PC-3 (cell line): Measurements from ENCODE around the gene WDR82. TPM values are rescaled to one million over a fixed set of nuclear protein-coding genes. Genes with fewer than 3 reads are reported as not detected.

Source experiments
- ATAC-seq: fragments of 200-7000 bp; cut with Tn5 transposase; 2 replicates; pipeline ENCODE4 v1.9.1; 2020; ENCODE audit warnings: mild to moderate bottlenecking, moderate library complexity
- BruUV-seq: library from RNA; stranded (reverse); fragments of 400-500 nt; replicated peaks from 2 replicates; lab custom pipeline; 2021; lab: Mats Ljungman, UMichigan
- CTCF ChIA-PET: fragments of 300-600 bp; sonication (Branson Sonifier 250); formaldehyde crosslinking; loops from one replicate; lab custom pipeline; 2022; ENCODE audit warnings: antibody characterized with exemption; lab: Charles Lee
- POLR2A ChIA-PET: fragments of 300-600 bp; sonication (Branson Sonifier 250); formaldehyde crosslinking; loops from one replicate; lab custom pipeline; 2022; ENCODE audit warnings: antibody characterized with exemption; ENCODE audit not compliant: unreplicated experiment; lab: Charles Lee
- DNase-seq: peaks from one replicate; pipeline ENCODE4 v3.0.0-alpha.2; 2015
- H2AFZ ChIP-seq: fragments of 300-600 bp; sonication (generic); 2 replicates; pipeline ENCODE4 v1.6.0; 2016; ENCODE audit warnings: antibody characterized with exemption, low read length
- H3F3A ChIP-seq: fragments of 300-600 bp; sonication (generic); one replicate; pipeline ENCODE4 v1.6.0; 2017; ENCODE audit warnings: antibody characterized with exemption, low read length, control low read depth, mild to moderate bottlenecking; ENCODE audit not compliant: unreplicated experiment
- H3K27ac ChIP-seq: fragments of 300-600 bp; sonication (generic); 2 replicates; pipeline ENCODE4 v1.5.1; 2016; ENCODE audit warnings: mild to moderate bottlenecking, low read length
- H3K27me3 ChIP-seq: fragments of 300-600 bp; sonication (generic); 2 replicates; pipeline ENCODE4 v1.6.1; 2016; ENCODE audit warnings: low read length, mixed read lengths
- H3K36me3 ChIP-seq: fragments of 300-600 bp; sonication (generic); 2 replicates; pipeline ENCODE4 v1.6.1; 2016; ENCODE audit warnings: low read depth, mixed run types, low read length, mixed read lengths
- H3K4me1 ChIP-seq: fragments of 300-600 bp; sonication (generic); 2 replicates; pipeline ENCODE4 v1.5.1; 2016; ENCODE audit warnings: low read length; ENCODE audit not compliant: insufficient read depth
- H3K4me2 ChIP-seq: fragments of 300-600 bp; sonication (generic); 2 replicates; pipeline ENCODE4 v1.6.0; 2016; ENCODE audit warnings: low read length
- H3K4me3 ChIP-seq: fragments of 300-600 bp; sonication (generic); 2 replicates; pipeline ENCODE4 v1.5.1; 2016; ENCODE audit warnings: mild to moderate bottlenecking, low read length, mixed read lengths
- H3K79me2 ChIP-seq: fragments of 300-600 bp; sonication (generic); 2 replicates; pipeline ENCODE4 v1.6.1; 2017; ENCODE audit warnings: low read length, mixed read lengths
- H3K9ac ChIP-seq: fragments of 300-600 bp; sonication (generic); 2 replicates; pipeline ENCODE4 v1.6.0; 2016; ENCODE audit warnings: mild to moderate bottlenecking, low read length
- H3K9me2 ChIP-seq: fragments of 300-600 bp; sonication (generic); replicated peaks from 2 replicates; pipeline ENCODE4 v1.6.1; 2016; ENCODE audit warnings: mixed run types, low read length, mixed read lengths
- H3K9me3 ChIP-seq: fragments of 300-600 bp; sonication (generic); 2 replicates; pipeline ENCODE4 v1.6.1; 2016; ENCODE audit warnings: low read length, mixed read lengths
- H4K20me1 ChIP-seq: fragments of 300-600 bp; sonication (generic); 2 replicates; pipeline ENCODE4 v1.6.1; 2016; ENCODE audit warnings: low read length, mixed read lengths
- EZH2 ChIP-seq: fragments of 300-600 bp; sonication (generic); IDR thresholded peaks from one replicate; pipeline ENCODE4 v1.6.1; 2017; ENCODE audit warnings: antibody characterized with exemption, mild to moderate bottlenecking, low read length; ENCODE audit not compliant: unreplicated experiment
- EZH2phosphoT487 ChIP-seq: fragments of 300-600 bp; sonication (generic); IDR thresholded peaks from 2 replicates; pipeline ENCODE4 v1.6.1; 2018; ENCODE audit warnings: mild to moderate bottlenecking, antibody characterized with exemption, low read length, borderline replicate concordance
- intact Hi-C: fragments of 100-400 bp; cut with micrococcal nuclease; formaldehyde crosslinking; loops from 2 replicates; pipeline ENCODE4 v1.9.0; 2023
- total RNA-seq: library from RNA; depleted of rRNA; stranded (reverse); fragments of >200 nt; gene quantifications from 2 replicates; pipeline ENCODE4 v1.2.3, GENCODE V29; 2014
- TF ChIP-seq, protein P1 (sequence below): fragments of 300-600 bp; sonication (generic); conservative IDR thresholded peaks from 2 replicates; pipeline ENCODE4 v1.5.1; 2017; ENCODE audit warnings: antibody characterized with exemption, low read depth, mild to moderate bottlenecking, low read length

The WDR82 gene
- total RNA-seq, 1 experiment from 2014 or later = 56.4 TPM

DNA sequence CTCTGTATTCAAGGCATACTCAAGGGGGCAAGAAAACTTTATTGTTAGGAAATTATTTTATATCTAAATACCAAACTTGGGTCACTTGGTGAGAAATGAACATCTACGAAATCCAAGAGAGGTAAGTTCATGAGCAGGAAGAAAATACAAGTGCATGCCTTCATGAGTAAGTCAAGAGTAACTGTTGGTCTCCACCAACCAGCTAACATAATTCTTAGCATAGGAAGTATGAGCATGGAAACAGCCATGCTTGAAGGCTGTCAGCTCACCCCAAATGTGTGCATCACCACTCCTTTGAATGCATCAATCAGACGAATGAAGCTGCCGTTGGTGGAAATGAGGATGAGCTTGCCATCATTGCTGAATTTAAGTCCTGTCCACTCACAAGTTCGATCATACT, 19.0 kb downstream of the WDR82 start:
- Histone ChIP-seq H3K27ac (no peak overlapping the region), H3K9ac (no peak overlapping the region), H3K4me3 (no peak overlapping the region), H3K4me2 (no peak overlapping the region), H3K9me3 (no peaks in the 10 kb centered on the region), H3K27me3 (no peaks in the 10 kb centered on the region), H3K9me2 (no peaks in the 10 kb centered on the region), H3K4me1 (no peaks in the 10 kb centered on the region), H3K79me2 (peaks cover 39% of the 10 kb centered on the region), H3F3A (peaks cover under 1% of the 10 kb centered on the region), H4K20me1 (peaks cover 14% of the 10 kb centered on the region; the same call in 1 of the 2 replicates), H2AFZ (no peak overlapping the region), H3K36me3 (peaks cover 90% of the 10 kb centered on the region)
- TF ChIP-seq EZH2phosphoT487 (no peak), EZH2 (no peak)
- TF ChIP-seq, protein P1, sequence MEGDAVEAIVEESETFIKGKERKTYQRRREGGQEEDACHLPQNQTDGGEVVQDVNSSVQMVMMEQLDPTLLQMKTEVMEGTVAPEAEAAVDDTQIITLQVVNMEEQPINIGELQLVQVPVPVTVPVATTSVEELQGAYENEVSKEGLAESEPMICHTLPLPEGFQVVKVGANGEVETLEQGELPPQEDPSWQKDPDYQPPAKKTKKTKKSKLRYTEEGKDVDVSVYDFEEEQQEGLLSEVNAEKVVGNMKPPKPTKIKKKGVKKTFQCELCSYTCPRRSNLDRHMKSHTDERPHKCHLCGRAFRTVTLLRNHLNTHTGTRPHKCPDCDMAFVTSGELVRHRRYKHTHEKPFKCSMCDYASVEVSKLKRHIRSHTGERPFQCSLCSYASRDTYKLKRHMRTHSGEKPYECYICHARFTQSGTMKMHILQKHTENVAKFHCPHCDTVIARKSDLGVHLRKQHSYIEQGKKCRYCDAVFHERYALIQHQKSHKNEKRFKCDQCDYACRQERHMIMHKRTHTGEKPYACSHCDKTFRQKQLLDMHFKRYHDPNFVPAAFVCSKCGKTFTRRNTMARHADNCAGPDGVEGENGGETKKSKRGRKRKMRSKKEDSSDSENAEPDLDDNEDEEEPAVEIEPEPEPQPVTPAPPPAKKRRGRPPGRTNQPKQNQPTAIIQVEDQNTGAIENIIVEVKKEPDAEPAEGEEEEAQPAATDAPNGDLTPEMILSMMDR = no peak
- no TSS peak for BruUV-seq
- DNase-seq (no peak), ATAC-seq (no peak)
- CTCF ChIA-PET = no interaction called here
- intact Hi-C loops = no loop called here
- POLR2A ChIA-PET = no interaction called here

DNA sequence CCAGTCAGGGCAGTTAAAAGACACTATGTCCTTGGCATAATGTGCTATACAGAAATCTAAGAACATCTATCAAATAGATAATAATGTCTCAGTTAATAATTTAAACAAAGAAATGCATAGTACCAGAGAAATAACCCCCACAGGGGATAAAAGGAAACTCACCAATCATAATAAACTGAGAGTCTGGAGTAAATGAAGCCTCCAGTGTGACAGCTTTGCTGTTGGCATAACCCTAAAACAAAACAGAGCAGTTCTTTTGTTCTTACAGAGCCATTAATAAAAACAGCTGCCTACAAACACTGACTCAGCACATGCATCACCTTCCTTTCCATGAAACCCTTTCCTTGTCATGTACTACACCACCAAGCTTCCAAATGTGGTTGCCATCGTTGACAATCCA, 19.4 kb downstream of the WDR82 start:
- H3F3A ChIP-seq = peaks cover 2% of the 10 kb centered on the region
- H3K4me1 ChIP-seq = no peaks in the 10 kb centered on the region
- H3K36me3 ChIP-seq = peaks cover 90% of the 10 kb centered on the region
- H2AFZ ChIP-seq = no peak overlapping the region
- peak; percentile 55 for ATAC-seq
- no peaks in the 10 kb centered on the region for H3K9me3 ChIP-seq
- peaks cover 14% of the 10 kb centered on the region; the same call in 1 of the 2 replicates for H4K20me1 ChIP-seq
- POLR2A ChIA-PET = no interaction called here
- H3K9me2 ChIP-seq = no peaks in the 10 kb centered on the region
- H3K27me3 ChIP-seq = no peaks in the 10 kb centered on the region
- H3K27ac ChIP-seq = no peak overlapping the region
- H3K4me2 ChIP-seq = no peak overlapping the region
- no peak for DNase-seq
- TF ChIP-seq, protein P1 = no peak
- TF ChIP-seq EZH2 (no peak), EZH2phosphoT487 (no peak)
- intact Hi-C loops = no loop called here
- H3K79me2 ChIP-seq = peaks cover 35% of the 10 kb centered on the region
- BruUV-seq = no TSS peak
- no peak overlapping the region for H3K4me3 ChIP-seq
- CTCF ChIA-PET = no interaction called here
- no peak overlapping the region for H3K9ac ChIP-seq

DNA sequence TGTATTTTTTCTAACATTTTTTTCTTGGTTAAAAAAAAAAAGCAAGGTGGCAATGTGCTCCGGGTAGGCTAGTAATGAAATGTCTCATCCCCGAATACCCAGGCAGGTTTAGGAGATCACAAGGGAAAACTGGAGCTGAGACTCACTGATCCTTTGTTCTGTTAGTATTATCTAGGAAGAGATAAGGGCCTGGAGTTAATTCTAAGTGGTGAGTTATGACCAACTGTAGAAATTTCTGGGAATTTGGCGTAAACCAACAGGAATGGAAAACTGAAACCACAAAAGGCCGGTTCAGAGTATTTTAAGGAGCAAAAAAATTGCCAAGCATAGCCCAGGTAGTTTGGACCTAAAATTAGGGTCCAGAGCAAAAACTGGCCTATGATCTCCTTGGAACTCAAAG, 20.5 kb downstream of the WDR82 start:
- no peak overlapping the region for H3K4me3 ChIP-seq
- no peak overlapping the region for H3K27ac ChIP-seq
- no peak overlapping the region for H3K9ac ChIP-seq
- ATAC-seq = no peak
- no peaks in the 10 kb centered on the region for H3K9me3 ChIP-seq
- ChIA-PET POLR2A (no interaction called here), CTCF (no interaction called here)
- peaks cover 2% of the 10 kb centered on the region for H3F3A ChIP-seq
- peaks cover 24% of the 10 kb centered on the region for H3K79me2 ChIP-seq
- DNase-seq = no peak
- intact Hi-C loops = no loop called here
- H4K20me1 ChIP-seq = peaks cover 7% of the 10 kb centered on the region; the same call in 1 of the 2 replicates
- no peak overlapping the region for H3K4me2 ChIP-seq
- H3K27me3 ChIP-seq = no peaks in the 10 kb centered on the region
- H2AFZ ChIP-seq = no peak overlapping the region
- H3K36me3 ChIP-seq = peaks cover 90% of the 10 kb centered on the region
- TF ChIP-seq EZH2phosphoT487 = no peak
- no peak for TF ChIP-seq EZH2
- TF ChIP-seq, protein P1 = no peak
- no peaks in the 10 kb centered on the region for H3K9me2 ChIP-seq
- no peaks in the 10 kb centered on the region for H3K4me1 ChIP-seq
- BruUV-seq = no TSS peak
